ENCODE measurements around the gene AMBRA1. TPM values are rescaled to one million over a fixed set of nuclear protein-coding genes. Genes with fewer than 3 reads are reported as not detected.
A peak's percentile ranks its signal among the peaks of the same experiment; 100 is the strongest.

Gene AMBRA1
- total RNA-seq, 4 donors from 2014 or later = 20.2 to 31.3 (median 25.9) TPM

DNA sequence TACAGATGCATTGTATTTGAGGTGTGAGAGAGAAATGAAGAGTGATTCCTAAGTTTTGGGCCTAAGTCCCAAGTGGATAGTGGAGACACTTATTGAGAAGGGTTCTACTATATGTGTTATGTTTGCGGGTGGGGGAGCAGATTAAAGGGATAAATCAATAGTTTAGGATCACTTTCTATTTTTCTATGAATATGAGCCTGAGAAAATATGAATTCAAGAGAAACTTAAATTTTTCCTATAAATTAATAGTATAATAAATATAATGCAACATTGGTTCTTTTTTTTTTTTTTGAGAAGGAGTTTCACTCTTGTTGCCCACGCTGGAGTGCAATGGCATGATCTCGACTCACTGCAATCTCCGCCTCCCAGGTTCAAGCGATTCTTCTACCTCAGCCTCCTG lies 31.3 kb downstream of the AMBRA1 start:
- Histone ChIP-seq H3K36me3 (no peaks in the 10 kb centered on the region), H3K27ac (no peak overlapping the region), H3K4me3 (no peak overlapping the region), H3K4me1 (peaks cover 6 to 34% (median 29%) of the 10 kb centered on the region in 3 donors), H3K9me3 (no peaks in the 10 kb centered on the region), H3K27me3 (no peaks in the 10 kb centered on the region)
- no peak for TF ChIP-seq POLR2A (IDR thresholded peaks at IDR 0.05)
- TF ChIP-seq, protein P1, sequence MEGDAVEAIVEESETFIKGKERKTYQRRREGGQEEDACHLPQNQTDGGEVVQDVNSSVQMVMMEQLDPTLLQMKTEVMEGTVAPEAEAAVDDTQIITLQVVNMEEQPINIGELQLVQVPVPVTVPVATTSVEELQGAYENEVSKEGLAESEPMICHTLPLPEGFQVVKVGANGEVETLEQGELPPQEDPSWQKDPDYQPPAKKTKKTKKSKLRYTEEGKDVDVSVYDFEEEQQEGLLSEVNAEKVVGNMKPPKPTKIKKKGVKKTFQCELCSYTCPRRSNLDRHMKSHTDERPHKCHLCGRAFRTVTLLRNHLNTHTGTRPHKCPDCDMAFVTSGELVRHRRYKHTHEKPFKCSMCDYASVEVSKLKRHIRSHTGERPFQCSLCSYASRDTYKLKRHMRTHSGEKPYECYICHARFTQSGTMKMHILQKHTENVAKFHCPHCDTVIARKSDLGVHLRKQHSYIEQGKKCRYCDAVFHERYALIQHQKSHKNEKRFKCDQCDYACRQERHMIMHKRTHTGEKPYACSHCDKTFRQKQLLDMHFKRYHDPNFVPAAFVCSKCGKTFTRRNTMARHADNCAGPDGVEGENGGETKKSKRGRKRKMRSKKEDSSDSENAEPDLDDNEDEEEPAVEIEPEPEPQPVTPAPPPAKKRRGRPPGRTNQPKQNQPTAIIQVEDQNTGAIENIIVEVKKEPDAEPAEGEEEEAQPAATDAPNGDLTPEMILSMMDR (IDR thresholded peaks at IDR 0.05) = no peak
- 88 to 93% methylated on average over 5 of the region's 5 CpGs for WGBS, 2 donors
- DNase-seq = no peak
- intact Hi-C loops (cut with DNase I) = no loop called here

DNA sequence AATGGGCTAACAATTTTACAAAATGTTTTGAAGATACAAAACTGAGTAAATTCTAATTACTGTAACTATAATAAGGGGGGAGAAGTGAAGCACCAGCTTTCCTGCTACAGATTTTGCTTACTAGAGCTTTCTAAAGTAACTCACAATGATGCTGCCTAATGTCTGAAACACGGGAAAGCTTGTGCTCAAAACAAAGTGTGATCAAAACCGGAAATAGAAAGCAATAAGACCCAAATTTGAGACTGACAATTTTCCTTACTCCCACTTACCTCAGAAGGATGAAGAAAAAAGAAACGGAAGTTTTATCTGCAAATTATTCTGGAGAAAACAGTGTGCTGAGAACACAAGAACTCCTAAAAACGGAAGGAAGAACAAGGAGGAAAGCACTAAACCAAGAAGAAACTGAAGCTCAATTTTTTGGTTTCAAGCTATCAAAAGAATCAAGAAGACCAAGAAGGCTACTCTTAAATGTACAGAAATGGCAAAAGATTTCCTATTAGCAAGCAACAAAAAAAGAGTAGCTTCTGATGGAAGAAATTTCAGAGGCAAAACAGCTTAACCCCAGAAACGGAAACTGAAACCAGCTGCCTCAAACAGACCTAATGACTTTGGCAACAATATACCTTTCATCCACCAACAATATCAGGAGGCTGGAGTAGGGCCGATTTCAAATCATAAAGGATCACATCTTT lies 33.4 kb downstream of the AMBRA1 start:
- 2 to 4% methylated on average over 6 of the region's 6 CpGs for WGBS, 2 donors

DNA sequence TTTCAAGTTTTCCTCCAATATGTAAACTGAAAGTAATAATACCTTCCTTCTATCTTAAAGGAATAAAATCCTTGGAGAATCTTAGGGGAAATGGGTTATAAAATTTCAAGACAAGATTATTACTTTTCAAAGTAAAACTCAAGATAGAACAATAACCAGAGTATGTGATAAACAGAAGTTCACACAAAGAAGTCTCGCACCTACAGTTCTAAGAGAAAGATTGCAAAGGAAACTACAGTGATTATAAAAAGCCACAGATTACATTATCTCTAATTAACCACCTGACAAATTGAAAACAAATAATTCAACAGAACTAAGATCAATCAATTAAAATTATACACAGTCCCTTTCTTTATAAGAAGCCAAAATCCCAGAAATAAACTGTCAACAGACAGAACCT lies 34.0 kb downstream of the AMBRA1 start:
- no peak for DNase-seq
- WGBS, 2 donors = 30 to 36% methylated on average over 1 of the region's 1 CpG
- intact Hi-C loops (cut with DNase I) = no loop called here
- peaks cover 12 to 46% (median 40%) of the 10 kb centered on the region in 3 donors for H3K4me1 ChIP-seq
- no peaks in the 10 kb centered on the region for H3K27me3 ChIP-seq
- no peaks in the 10 kb centered on the region for H3K9me3 ChIP-seq
- no peaks in the 10 kb centered on the region for H3K36me3 ChIP-seq
- TF ChIP-seq, protein P1 (IDR thresholded peaks at IDR 0.05) = no peak
- no peak for TF ChIP-seq POLR2A (IDR thresholded peaks at IDR 0.05)
- peak overlapping the region; percentile 17 to 59 (median 40) for H3K4me3 ChIP-seq
- H3K27ac ChIP-seq = peak overlapping the region in 3 of 4 donors; percentile 84 to 89 (median 86)

More for the DNA sequence above, 33.4 kb downstream of the AMBRA1 start:
- Histone ChIP-seq H3K9me3 (no peaks in the 10 kb centered on the region), H3K27me3 (no peaks in the 10 kb centered on the region), H3K27ac (peak overlapping the region; percentile 70 to 89 (median 85)), H3K4me3 (peak overlapping the region; percentile 17 to 59 (median 40)), H3K36me3 (no peaks in the 10 kb centered on the region), H3K4me1 (peaks cover 6 to 40% (median 34%) of the 10 kb centered on the region in 3 donors)
- DNase-seq = no peak
- intact Hi-C loops (cut with DNase I) = no loop called here
- TF ChIP-seq, protein P1 (IDR thresholded peaks at IDR 0.05) = no peak
- no peak for TF ChIP-seq POLR2A (IDR thresholded peaks at IDR 0.05)

DNA sequence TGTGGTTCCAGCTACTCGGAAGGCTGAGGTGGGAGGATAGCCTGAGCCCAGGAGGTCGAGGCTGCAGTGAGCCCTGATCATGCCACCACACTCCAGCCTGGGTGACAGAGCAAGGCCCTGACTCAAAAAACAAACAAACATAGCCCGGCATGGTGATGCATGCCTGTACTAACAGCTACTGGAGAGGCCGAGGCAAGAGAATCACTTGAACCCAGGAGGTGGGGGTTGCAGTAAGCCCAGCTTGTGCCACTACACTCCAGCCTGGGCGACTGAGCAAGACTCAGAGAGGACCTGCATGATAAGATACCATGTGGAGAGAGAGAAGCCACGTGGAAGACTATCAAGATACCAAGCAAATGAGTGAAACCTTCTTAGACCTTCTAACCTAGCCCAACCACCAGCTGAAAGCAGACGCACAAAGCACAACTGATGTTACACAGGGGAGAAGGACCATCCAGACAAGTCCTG lies 36.1 kb downstream of the AMBRA1 start:
- DNase-seq = no peak
- H3K4me1 ChIP-seq = peaks cover 24 to 67% (median 59%) of the 10 kb centered on the region in 3 donors
- WGBS, 2 donors = 58% methylated on average over 6 to 7 of the region's 7 CpGs
- no peak overlapping the region for H3K4me3 ChIP-seq
- no peaks in the 10 kb centered on the region for H3K36me3 ChIP-seq
- TF ChIP-seq, protein P1 (IDR thresholded peaks at IDR 0.05) = no peak
- TF ChIP-seq POLR2A (IDR thresholded peaks at IDR 0.05) = no peak
- intact Hi-C loops (cut with DNase I) = no loop called here
- no peak overlapping the region for H3K27ac ChIP-seq
- H3K9me3 ChIP-seq = no peaks in the 10 kb centered on the region
- no peaks in the 10 kb centered on the region for H3K27me3 ChIP-seq

DNA sequence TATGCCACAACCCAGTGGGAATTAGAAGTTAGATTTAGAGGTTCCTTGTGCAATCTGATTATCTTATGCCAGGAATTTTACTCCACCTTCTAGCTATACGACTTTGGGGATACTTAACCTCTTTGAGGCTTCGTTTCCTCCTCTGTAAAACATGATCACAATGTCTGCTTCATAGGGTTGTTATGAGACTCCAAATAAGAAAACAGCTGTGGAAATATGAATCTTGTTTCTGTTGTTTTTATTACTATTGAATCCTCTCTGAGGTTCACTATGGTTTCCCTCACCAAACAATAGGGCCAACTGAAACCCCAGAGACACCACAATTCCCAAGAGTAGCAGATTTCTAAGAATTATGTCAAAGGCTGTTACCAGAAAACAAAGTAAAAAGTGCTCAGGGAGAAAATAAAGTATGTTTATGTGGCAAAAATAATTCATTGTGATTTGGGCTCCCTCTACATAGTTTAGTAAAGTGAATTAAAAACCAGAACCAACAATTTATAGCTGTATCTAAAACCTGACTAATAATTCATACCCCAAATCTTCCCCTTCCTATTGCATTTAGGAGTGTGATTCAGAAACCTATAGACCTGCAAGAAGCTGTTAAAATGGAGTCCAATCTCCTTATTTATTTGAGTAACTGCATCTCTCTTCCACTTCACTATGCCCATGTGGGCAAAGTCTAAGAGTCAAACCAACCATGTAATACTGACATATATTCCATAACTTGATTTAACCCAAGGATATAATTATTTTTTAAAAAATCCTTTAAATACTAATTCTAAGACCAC lies 38.4 kb downstream of the AMBRA1 start:
- intact Hi-C loops (cut with DNase I) = no loop called here
- Histone ChIP-seq H3K27ac (peak overlapping the region in 3 of 4 donors; percentile 79 to 81 (median 80)), H3K36me3 (no peaks in the 10 kb centered on the region), H3K4me1 (peaks cover 18 to 53% (median 47%) of the 10 kb centered on the region in 3 donors), H3K27me3 (no peaks in the 10 kb centered on the region), H3K4me3 (no peak overlapping the region), H3K9me3 (no peaks in the 10 kb centered on the region)
- TF ChIP-seq, protein P1 (IDR thresholded peaks at IDR 0.05) = no peak
- TF ChIP-seq POLR2A (IDR thresholded peaks at IDR 0.05) = no peak
- no peak for DNase-seq
- WGBS, 2 donors = 52 to 54% methylated on average over 2 of the region's 2 CpGs
